ENCODE measurements around the gene NRXN3. TPM values are rescaled to one million over a fixed set of nuclear protein-coding genes. Genes with fewer than 3 reads are reported as not detected.

The NRXN3 gene
- total RNA-seq, 1 experiment from 2014 or later = not detected

- ChIA-PET RAD21 (ENCODE audit: low non-redundant PET in 1 of 2, low total read pairs in 2 of 2, uncharacterized antibody in 2 of 2, unreplicated experiment in 2 of 2) (no interaction called here), CTCF (no interaction called here), POLR2A (no interaction called here)
- H3K4me3 ChIP-seq (replicated peaks in 1 of 2; ENCODE audit: low read depth in 1 of 2, low read length in 2 of 2) = no peak overlapping the region
- no peak for DNase-seq (ENCODE audit: low read depth, low spot score)
- H3K4me2 ChIP-seq (ENCODE audit: low read length) = no peak overlapping the region
- intact Hi-C loops (cut with micrococcal nuclease) = no loop called here
- no peaks in the 10 kb centered on the region for H4K20me1 ChIP-seq (ENCODE audit: insufficient read depth)
- no peak overlapping the region for H3K27ac ChIP-seq (ENCODE audit: low read depth, low read length)
- no peak for ATAC-seq
- no peaks in the 10 kb centered on the region for H3K27me3 ChIP-seq (ENCODE audit: insufficient read depth, low read length)
- TF ChIP-seq ZFX (IDR thresholded peaks at IDR 0.05) (no peak), EZH2phosphoT487 (IDR thresholded peaks at IDR 0.05; ENCODE audit: borderline replicate concordance) (no peak), EZH2 (IDR thresholded peaks at IDR 0.05) (no peak), SP1 (IDR thresholded peaks at IDR 0.05; ENCODE audit: low read depth) (no peak), YY1 (IDR thresholded peaks at IDR 0.05; ENCODE audit: extremely low read depth, insufficient replicate concordance, low read depth, low read length) (no peak), REST (IDR thresholded peaks at IDR 0.05; ENCODE audit: low read depth) (no peak), ZNF274 (IDR thresholded peaks at IDR 0.05; ENCODE audit: low read depth, low read length) (no peak), CBX3 (IDR thresholded peaks at IDR 0.05; ENCODE audit: low read depth) (no peak), RAD21 (IDR thresholded peaks at IDR 0.05; ENCODE audit: low read depth) (no peak), ATF3 (IDR thresholded peaks at IDR 0.05) (no peak), POLR2AphosphoS5 (IDR thresholded peaks at IDR 0.05; ENCODE audit: low read depth, low read length) (no peak), CEBPB (IDR thresholded peaks at IDR 0.05; ENCODE audit: low read depth) (no peak), SIN3A (IDR thresholded peaks at IDR 0.05; ENCODE audit: low read depth) (no peak), EGR1 (IDR thresholded peaks at IDR 0.05; ENCODE audit: low read depth) (no peak), TCF7L2 (IDR thresholded peaks at IDR 0.05; ENCODE audit: borderline replicate concordance, extremely low read depth, insufficient read depth, insufficient read length) (no peak), MAX (IDR thresholded peaks at IDR 0.05) (no peak), POLR2A (IDR thresholded peaks at IDR 0.05; ENCODE audit: borderline replicate concordance, extremely low read depth, insufficient read depth, insufficient read length) (no peak), FOSL1 (IDR thresholded peaks at IDR 0.05; ENCODE audit: low read depth) (no peak), ZBTB33 (IDR thresholded peaks at IDR 0.05; ENCODE audit: extremely low read depth, insufficient replicate concordance, low read length) (no peak), SRF (IDR thresholded peaks at IDR 0.05; ENCODE audit: low read depth) (no peak)
- no peak overlapping the region for H2AFZ ChIP-seq (ENCODE audit: low read depth, low read length, poor library complexity, severe bottlenecking)
- no peaks in the 10 kb centered on the region for H3K9me3 ChIP-seq (ENCODE audit: control insufficient read depth in 1 of 2, insufficient read depth in 1 of 2, low read depth in 1 of 2, low read length in 2 of 2)
- H3K4me1 ChIP-seq (ENCODE audit: control insufficient read depth in 1 of 2, insufficient read depth in 2 of 2, low read length in 2 of 2) = no peaks in the 10 kb centered on the region
- H3K36me3 ChIP-seq (ENCODE audit: control insufficient read depth in 1 of 2, insufficient read depth in 2 of 2, low read length in 2 of 2) = no peaks in the 10 kb centered on the region
- no TSS peak for BruUV-seq (replicated peaks)
- no peak overlapping the region for H3K9ac ChIP-seq (ENCODE audit: low read length)
- H3K79me2 ChIP-seq (ENCODE audit: insufficient read depth, low read length) = no peaks in the 10 kb centered on the region
- H3K9me2 ChIP-seq (ENCODE audit: insufficient read depth) = no peaks in the 10 kb centered on the region
Measured at GRCh38 chr14:78666336-78667056, 496.3 kb downstream of the NRXN3 start.

Data from HCT116 (cell line).